Left lung (tissue), 10 donors: ENCODE measurements around the gene MAT2A. TPM values are rescaled to one million over a fixed set of nuclear protein-coding genes. Genes with fewer than 3 reads are reported as not detected.

Source experiments
- ATAC-seq: fragments of 200-7000 bp; cut with Tn5 transposase; one replicate; pipeline ENCODE4 v1.9.1; 2020; ENCODE audit warnings: moderate library complexity
- DNase-seq, 4 donors: peaks; one replicate each; pipeline ENCODE4 v3.0.0-alpha.2; 2013 to 2020
- H3K27ac ChIP-seq, 2 donors: fragments of 200-600 bp; sonication (generic) in 1 of 2; one replicate each; pipeline versions ENCODE4 v1.5.0 to v1.8.0; 2020 to 2021
- H3K27me3 ChIP-seq, 2 donors: fragments of 200-600 bp; sonication (generic) in 1 of 2; one replicate each; pipeline versions ENCODE4 v1.5.0 to v1.8.0; 2020 to 2021
- H3K36me3 ChIP-seq, 2 donors: fragments of 200-600 bp; sonication (generic) in 1 of 2; one replicate each; pipeline versions ENCODE4 v1.5.0 to v1.8.0; 2020 to 2021
- H3K4me1 ChIP-seq, 2 donors: fragments of 200-600 bp; one replicate each; pipeline ENCODE4 v1.8.0; 2021
- H3K4me3 ChIP-seq, 2 donors: fragments of 200-600 bp; sonication (generic) in 1 of 2; one replicate each; pipeline versions ENCODE4 v1.5.0 to v1.8.0; 2020 to 2021; ENCODE audit warnings: mild to moderate bottlenecking in 1 of 2
- H3K9me3 ChIP-seq, 2 donors: fragments of 200-600 bp; sonication (generic) in 1 of 2; one replicate each; pipeline versions ENCODE4 v1.5.0 to v1.8.0; 2020 to 2021
- intact Hi-C, 2 donors: fragments of 100-400 bp; cut with DNase I; formaldehyde crosslinking; loops; one replicate each; pipeline versions ENCODE4 v1.11.2 to v1.14.2; 2022
- polyA plus RNA-seq, 6 donors: library from polyadenylated mRNA; unstranded; fragments of 120-200 nt; gene quantifications; one replicate each; pipeline ENCODE4 v1.2.1, GENCODE V29; 2013; ENCODE audit not compliant: insufficient read length in 6 of 6
- total RNA-seq, 2 donors: library from RNA; stranded (reverse); fragmentation: NEBNext Ultra II Directional; extraction: Animal tissue kit (Norgen Biotek cat#: 25700); gene quantifications; one replicate each; pipeline ENCODE4 v1.2.1, GENCODE V29; 2021
- TF ChIP-seq, protein P1 (sequence below), 2 donors: fragments of 200-600 bp; sonication (generic) in 1 of 2; IDR thresholded peaks; one replicate each; pipeline versions ENCODE4 v1.5.0 to v1.8.0; 2021; ENCODE audit warnings: antibody characterized with exemption in 2 of 2
- donor health status: DM: no; HTN: yes; CAD: no.
- donor health status: DM: no; HTN: no; CAD: no.

Gene MAT2A
- total and polyA plus RNA-seq, 8 donors: 135 to 341 (median 295) TPM

DNA sequence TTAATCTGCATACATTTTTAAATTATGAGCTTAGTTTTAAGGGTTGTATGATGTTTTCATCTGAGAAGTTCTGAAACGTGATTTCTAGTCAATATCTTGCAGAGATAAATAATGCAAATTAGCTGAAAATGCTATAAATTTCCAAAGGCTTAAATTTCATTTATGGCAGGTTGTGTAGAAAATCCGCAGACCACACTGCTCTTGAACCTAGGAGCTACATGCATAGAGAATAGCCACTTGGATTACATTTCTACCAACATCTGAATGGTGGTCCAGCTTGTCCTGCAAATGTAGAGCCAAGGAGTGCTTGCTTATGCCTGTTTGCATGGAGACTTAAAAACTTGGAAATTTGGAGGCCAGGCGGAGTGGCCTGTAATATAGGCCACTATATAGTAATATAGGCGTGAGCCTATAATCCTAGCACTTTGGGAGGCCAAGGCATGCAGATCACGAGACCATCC, 6.8 kb downstream of the MAT2A start:
- H3K36me3 ChIP-seq: peaks cover 5 to 87% of the 10 kb centered on the region in 2 donors

DNA sequence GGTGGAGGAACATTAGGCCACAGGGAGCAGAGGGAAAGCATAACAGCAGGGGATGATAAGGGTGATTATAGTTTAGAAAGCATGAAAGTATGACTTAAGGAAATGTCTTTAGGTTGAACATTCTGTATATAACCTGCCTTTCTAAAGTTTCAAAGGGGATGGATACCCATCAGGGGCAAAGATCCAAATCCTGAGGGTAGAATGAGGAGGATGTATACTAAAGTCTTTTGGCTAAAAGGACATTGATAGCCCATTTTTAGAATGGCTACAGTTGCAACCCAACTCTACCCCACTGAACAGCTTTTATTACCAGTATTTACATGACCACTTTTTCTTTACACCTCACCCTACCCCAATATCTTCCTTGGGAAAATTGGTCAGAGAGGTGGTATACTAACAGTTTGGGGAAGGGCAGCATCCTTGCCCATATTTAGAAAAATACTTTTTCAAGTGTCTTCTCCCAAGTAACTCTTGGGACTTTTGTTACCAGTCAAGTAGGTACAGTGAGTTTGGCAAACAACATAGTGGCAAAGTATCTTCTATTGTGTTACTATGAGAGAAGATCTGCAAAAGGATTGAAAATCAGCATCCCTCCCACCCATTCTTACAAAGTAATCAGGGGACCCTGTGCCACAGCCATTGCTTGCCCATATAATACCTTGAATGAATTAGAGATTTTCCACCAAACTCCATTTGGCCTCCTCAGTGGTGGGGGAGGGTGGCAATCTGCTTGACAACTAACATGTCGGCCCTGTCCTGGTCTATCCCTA, 8.3 kb downstream of the MAT2A start:
- H3K27ac ChIP-seq: peak overlapping the region in 1 of 2 donors; percentile 15
- ATAC-seq: no peak
- TF ChIP-seq, protein P1, sequence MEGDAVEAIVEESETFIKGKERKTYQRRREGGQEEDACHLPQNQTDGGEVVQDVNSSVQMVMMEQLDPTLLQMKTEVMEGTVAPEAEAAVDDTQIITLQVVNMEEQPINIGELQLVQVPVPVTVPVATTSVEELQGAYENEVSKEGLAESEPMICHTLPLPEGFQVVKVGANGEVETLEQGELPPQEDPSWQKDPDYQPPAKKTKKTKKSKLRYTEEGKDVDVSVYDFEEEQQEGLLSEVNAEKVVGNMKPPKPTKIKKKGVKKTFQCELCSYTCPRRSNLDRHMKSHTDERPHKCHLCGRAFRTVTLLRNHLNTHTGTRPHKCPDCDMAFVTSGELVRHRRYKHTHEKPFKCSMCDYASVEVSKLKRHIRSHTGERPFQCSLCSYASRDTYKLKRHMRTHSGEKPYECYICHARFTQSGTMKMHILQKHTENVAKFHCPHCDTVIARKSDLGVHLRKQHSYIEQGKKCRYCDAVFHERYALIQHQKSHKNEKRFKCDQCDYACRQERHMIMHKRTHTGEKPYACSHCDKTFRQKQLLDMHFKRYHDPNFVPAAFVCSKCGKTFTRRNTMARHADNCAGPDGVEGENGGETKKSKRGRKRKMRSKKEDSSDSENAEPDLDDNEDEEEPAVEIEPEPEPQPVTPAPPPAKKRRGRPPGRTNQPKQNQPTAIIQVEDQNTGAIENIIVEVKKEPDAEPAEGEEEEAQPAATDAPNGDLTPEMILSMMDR (IDR thresholded peaks at IDR 0.05): no peak
- intact Hi-C loops: no loop called here
- no peak overlapping the region for H3K4me3 ChIP-seq
- H3K27me3 ChIP-seq: no peaks in the 10 kb centered on the region
- H3K9me3 ChIP-seq: no peaks in the 10 kb centered on the region
- peaks cover 5 to 87% of the 10 kb centered on the region in 2 donors for H3K36me3 ChIP-seq
- peaks cover 3 to 52% of the 10 kb centered on the region in 2 donors for H3K4me1 ChIP-seq
- DNase-seq: no peak

More for the DNA sequence above, 6.8 kb downstream of the MAT2A start:
- peaks cover 16 to 52% of the 10 kb centered on the region in 2 donors for H3K4me1 ChIP-seq
- H3K9me3 ChIP-seq: no peaks in the 10 kb centered on the region
- H3K27me3 ChIP-seq: no peaks in the 10 kb centered on the region
- intact Hi-C loops: no loop called here
- no peak overlapping the region for H3K4me3 ChIP-seq
- no peak for DNase-seq
- ATAC-seq: no peak
- no peak overlapping the region for H3K27ac ChIP-seq
- TF ChIP-seq, protein P1 (IDR thresholded peaks at IDR 0.05): no peak

DNA sequence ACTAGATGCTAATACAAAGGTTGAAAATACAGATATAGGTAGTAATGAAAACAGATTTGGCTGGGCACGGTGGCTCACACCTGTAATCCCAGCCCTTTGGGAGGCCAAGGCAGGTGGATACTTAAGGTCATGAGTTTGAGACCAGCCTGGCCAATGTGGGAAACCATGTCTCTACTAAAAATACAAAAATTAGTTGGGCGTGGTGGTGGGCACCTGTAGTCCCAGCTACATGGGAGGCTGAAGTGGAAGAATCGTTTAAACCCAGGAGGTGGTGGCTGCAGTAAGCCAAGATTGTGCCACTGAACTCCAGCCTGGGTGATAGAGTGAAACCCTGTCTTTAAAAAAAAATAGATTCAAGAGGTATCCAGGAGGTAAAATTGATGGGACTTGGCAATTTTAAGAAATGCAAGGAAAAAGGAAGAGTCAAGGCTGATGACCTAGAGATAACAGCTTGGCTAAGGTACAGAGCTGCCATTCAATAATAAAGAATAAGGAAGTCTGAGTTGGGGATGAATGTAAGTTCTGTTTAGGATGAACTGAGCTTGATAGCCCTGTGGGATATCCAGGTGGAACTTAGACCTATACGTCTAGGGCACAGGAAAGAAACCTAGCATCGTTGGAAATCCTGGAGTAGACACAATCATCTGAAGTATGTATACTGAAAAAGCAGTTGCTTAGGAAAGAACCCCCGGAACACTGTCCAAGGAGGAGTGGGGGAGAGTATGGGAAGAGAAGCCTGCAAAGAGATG, 9.1 kb downstream of the MAT2A start:
- H3K9me3 ChIP-seq: no peaks in the 10 kb centered on the region
- peaks cover 3 to 87% of the 10 kb centered on the region in 2 donors for H3K36me3 ChIP-seq
- peak overlapping the region in 1 of 2 donors; percentile 15 for H3K27ac ChIP-seq

DNA sequence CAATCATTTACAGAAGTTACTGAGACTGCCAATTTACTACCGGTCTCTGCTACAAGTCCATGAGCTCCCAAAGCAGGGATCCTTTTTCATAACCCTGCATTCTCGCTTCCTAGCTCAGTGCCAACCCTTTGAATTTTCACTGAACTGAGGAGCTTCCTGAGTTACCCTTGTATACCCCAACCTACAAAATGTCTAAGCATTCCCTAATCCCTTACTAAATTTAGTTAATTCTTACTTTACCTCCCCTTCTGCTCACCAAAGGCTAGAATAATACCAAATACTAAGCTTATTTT, 9.6 kb downstream of the MAT2A start:
- Histone ChIP-seq H3K9me3 (no peaks in the 10 kb centered on the region), H3K36me3 (peaks cover 0 to 87% of the 10 kb centered on the region in 2 donors), H3K27ac (peak overlapping the region in 1 of 2 donors; percentile 5), H3K4me1 (peaks cover 2 to 40% of the 10 kb centered on the region in 2 donors), H3K27me3 (no peaks in the 10 kb centered on the region), H3K4me3 (no peak overlapping the region)
- no peak for ATAC-seq
- TF ChIP-seq, protein P1 (IDR thresholded peaks at IDR 0.05): no peak
- intact Hi-C loops: no loop called here
- no peak for DNase-seq

More for the DNA sequence above, 9.1 kb downstream of the MAT2A start:
- H3K4me3 ChIP-seq: no peak overlapping the region
- H3K27me3 ChIP-seq: no peaks in the 10 kb centered on the region
- ATAC-seq: no peak
- H3K4me1 ChIP-seq: peaks cover 2 to 45% of the 10 kb centered on the region in 2 donors
- intact Hi-C loops: no loop called here
- TF ChIP-seq, protein P1 (IDR thresholded peaks at IDR 0.05): no peak
- no peak for DNase-seq

DNA sequence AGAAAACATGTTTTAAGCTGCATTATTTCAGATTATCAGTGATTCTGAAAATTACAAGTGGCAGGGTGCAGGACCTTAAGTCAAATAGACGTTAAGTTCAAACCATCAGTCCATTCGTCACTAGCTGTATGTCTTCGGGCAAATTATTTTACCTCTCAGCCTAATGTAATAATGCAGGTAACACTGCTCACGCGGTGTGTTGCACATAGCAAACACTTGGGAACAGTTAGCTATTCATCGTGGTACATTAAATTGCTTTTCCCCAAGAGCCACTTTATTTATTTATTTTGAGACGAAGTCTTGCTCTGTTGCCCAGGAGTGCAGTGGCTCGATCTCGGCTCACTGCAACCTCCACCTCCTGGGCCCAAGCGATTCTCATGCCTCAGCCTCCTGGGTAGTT, 10.1 kb downstream of the MAT2A start:
- intact Hi-C loops: no loop called here
- TF ChIP-seq, protein P1 (IDR thresholded peaks at IDR 0.05): no peak

More for the DNA sequence above, 10.1 kb downstream of the MAT2A start:
- H3K4me3 ChIP-seq: no peak overlapping the region
- DNase-seq (no peak), ATAC-seq (no peak)
- H3K27me3 ChIP-seq: no peaks in the 10 kb centered on the region
- H3K4me1 ChIP-seq: peaks cover 2 to 35% of the 10 kb centered on the region in 2 donors
- H3K9me3 ChIP-seq: no peaks in the 10 kb centered on the region
- H3K36me3 ChIP-seq: peaks cover 0 to 87% of the 10 kb centered on the region in 2 donors
- no peak overlapping the region for H3K27ac ChIP-seq
